Activated CD4-positive, alpha-beta T cell treated with anti-CD3 and anti-CD28 coated beads, Interleukin-2, amount 10 ng/mL, durations not matched to agents 7 days and 5 days (primary cell): ENCODE data around the gene RNF215. TPM values are rescaled to one million over a fixed set of nuclear protein-coding genes. Genes with fewer than 3 reads are reported as not detected.

Source experiments
- CTCF ChIA-PET: fragments of 350-600 bp; sonication (Branson Sonifier 250); formaldehyde crosslinking; loops from one replicate; lab custom pipeline; 2021; ENCODE audit warnings: antibody characterized with exemption; lab: Charles Lee
- POLR2A ChIA-PET: fragments of 350-600 bp; sonication (Branson Sonifier 250); formaldehyde crosslinking; loops from one replicate; lab custom pipeline; 2021; ENCODE audit warnings: antibody characterized with exemption; lab: Charles Lee
- DNase-seq: peaks from one replicate; pipeline ENCODE4 v3.0.0-alpha.2; 2020
- H3K27ac Mint-ChIP-seq: one replicate; pipeline ENCODE4 v1.8.0; 2021; ENCODE audit warnings: mild to moderate bottlenecking, moderate library complexity, mixed read lengths
- H3K27me3 Mint-ChIP-seq: one replicate; pipeline ENCODE4 v1.8.0; 2021; ENCODE audit warnings: mixed read lengths
- H3K36me3 Mint-ChIP-seq: one replicate; pipeline ENCODE4 v1.8.0; 2021; ENCODE audit warnings: low read depth, mixed read lengths
- H3K4me1 Mint-ChIP-seq: one replicate; pipeline ENCODE4 v1.8.0; 2021; ENCODE audit warnings: mixed read lengths
- H3K4me3 Mint-ChIP-seq: one replicate; pipeline ENCODE4 v1.8.0; 2021; ENCODE audit warnings: mild to moderate bottlenecking, moderate library complexity, mixed read lengths
- H3K9me3 Mint-ChIP-seq: one replicate; pipeline ENCODE4 v1.8.0; 2021; ENCODE audit warnings: mixed read lengths
- total RNA-seq, 2 experiments: library from RNA; stranded (reverse); gene quantifications; one replicate each; pipeline ENCODE4 v1.2.3, GENCODE V29; 2021

RNF215 gene
- 1 to 10 TPM; 9.8 to 9.9 TPM for total RNA-seq

GRCh38 chr22:30386960-30387827 lies at the start of gene RNF215:
Gene RNF215 (minus strand): TSS chr22:30387411. CDS start chr22:30387313, 98 bp downstream.
- CTCF ChIA-PET: interaction anchor here (0.6 to 8.3 kb wide), 34 partner anchors 10 to 711 kb away, joined by 3 to 71 read pairs (median 4); partner anchors contain the start of genes CASTOR1, CCDC157, MTFP1 and SEC14L2
- H3K27me3 Mint-ChIP-seq: no peaks in the 10 kb centered on the region
- H3K4me3 Mint-ChIP-seq: peak within 1 kb of the TSS; percentile 77
- peaks cover 29% of the 10 kb centered on the region for H3K4me1 Mint-ChIP-seq
- H3K9me3 Mint-ChIP-seq: no peaks in the 10 kb centered on the region
- POLR2A ChIA-PET: interaction anchor here (0.6 kb wide), 3 partner anchors 16 to 124 kb away, joined by 3 read pairs; no protein-coding TSS in a partner anchor
- H3K27ac Mint-ChIP-seq: peak within 1 kb of the TSS; percentile 88
- H3K36me3 Mint-ChIP-seq: no peaks in the 10 kb centered on the region
- DNase-seq: peak; percentile 75

GRCh38 chr22:30436196-30436595 lies 49.0 kb upstream of the RNF215 start:
- peak overlapping the region; percentile 69 for H3K4me3 Mint-ChIP-seq
- H3K27me3 Mint-ChIP-seq: peaks cover 13% of the 10 kb centered on the region
- POLR2A ChIA-PET: no interaction called here
- H3K36me3 Mint-ChIP-seq: peaks cover 15% of the 10 kb centered on the region
- no peak for DNase-seq
- peaks cover 25% of the 10 kb centered on the region for H3K4me1 Mint-ChIP-seq
- CTCF ChIA-PET: interaction anchor here (0.5 to 11.3 kb wide), 6 partner anchors 9 to 210 kb away, joined by 3 to 91 read pairs (median 6); partner anchors contain the start of genes MTFP1 and SEC14L2
- peaks cover 7% of the 10 kb centered on the region for H3K9me3 Mint-ChIP-seq
- peak overlapping the region; percentile 96 for H3K27ac Mint-ChIP-seq

- Mint-ChIP-seq H3K9me3 (peaks cover 5% of the 10 kb centered on the region), H3K4me1 (peaks cover 23% of the 10 kb centered on the region), H3K27me3 (peaks cover 10% of the 10 kb centered on the region), H3K27ac (peak overlapping the region; percentile 96), H3K4me3 (peak overlapping the region; percentile 69), H3K36me3 (peaks cover 15% of the 10 kb centered on the region)
- ChIA-PET CTCF (interaction anchor here (0.6 to 11.3 kb wide), 7 partner anchors 10 to 148 kb away, joined by 3 to 91 read pairs (median 9); partner anchors contain the start of genes MTFP1 and SEC14L2), POLR2A (no interaction called here)
- DNase-seq: peak; percentile 82
These were observed 48.5 kb upstream of the RNF215 start for GRCh38 chr22:30435674-30436126.

DNA sequence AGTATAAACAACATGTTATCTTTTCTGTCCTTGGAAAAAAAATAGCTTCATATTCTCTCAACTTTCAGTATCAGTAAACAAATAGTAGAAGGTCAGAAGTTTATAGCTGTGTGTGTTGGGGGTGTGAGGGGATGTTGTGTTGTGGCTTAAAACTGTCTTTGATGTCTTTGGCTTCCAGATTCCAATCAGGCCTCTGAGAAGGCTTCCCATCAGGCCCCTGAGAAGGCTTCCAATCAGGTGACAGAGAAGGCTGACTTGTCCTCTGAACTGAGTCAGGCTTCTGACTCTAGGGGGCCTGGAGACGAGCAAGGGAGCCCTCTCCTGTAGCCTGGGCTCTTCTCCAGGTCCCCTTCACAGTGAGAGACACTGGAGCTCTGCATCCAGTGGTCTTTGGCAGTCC lies 47.6 kb upstream of the RNF215 start:
- Mint-ChIP-seq H3K4me3 (no peak overlapping the region), H3K27ac (peak overlapping the region; percentile 96), H3K9me3 (peaks cover 5% of the 10 kb centered on the region), H3K27me3 (peaks cover 5% of the 10 kb centered on the region), H3K36me3 (peaks cover 18% of the 10 kb centered on the region), H3K4me1 (peaks cover 23% of the 10 kb centered on the region)
- ChIA-PET CTCF (interaction anchor here (0.6 to 11.3 kb wide), 4 partner anchors 10 to 147 kb away, joined by 5 to 91 read pairs (median 9); partner anchors contain the start of genes MTFP1 and SEC14L2), POLR2A (no interaction called here)
- DNase-seq: no peak

GRCh38 chr22:30433773-30434172 lies 46.6 kb upstream of the RNF215 start:
- H3K27me3 Mint-ChIP-seq: peaks cover 4% of the 10 kb centered on the region
- no peak overlapping the region for H3K4me3 Mint-ChIP-seq
- ChIA-PET CTCF (interaction anchor here (1.7 to 11.3 kb wide), 4 partner anchors 9 to 146 kb away, joined by 4 to 91 read pairs (median 9); partner anchors contain the start of genes MTFP1 and SEC14L2), POLR2A (no interaction called here)
- peaks cover 5% of the 10 kb centered on the region for H3K9me3 Mint-ChIP-seq
- H3K36me3 Mint-ChIP-seq: peaks cover 22% of the 10 kb centered on the region
- peaks cover 23% of the 10 kb centered on the region for H3K4me1 Mint-ChIP-seq
- no peak for DNase-seq
- no peak overlapping the region for H3K27ac Mint-ChIP-seq

GRCh38 chr22:30433227-30433626 lies 46.0 kb upstream of the RNF215 start:
- H3K27ac Mint-ChIP-seq: no peak overlapping the region
- DNase-seq: no peak
- peaks cover 23% of the 10 kb centered on the region for H3K4me1 Mint-ChIP-seq
- H3K36me3 Mint-ChIP-seq: peaks cover 27% of the 10 kb centered on the region
- ChIA-PET CTCF (interaction anchor here (1.7 to 11.3 kb wide), 4 partner anchors 8 to 145 kb away, joined by 4 to 91 read pairs (median 9); partner anchors contain the start of genes MTFP1 and SEC14L2), POLR2A (no interaction called here)
- H3K4me3 Mint-ChIP-seq: no peak overlapping the region
- peaks cover 2% of the 10 kb centered on the region for H3K27me3 Mint-ChIP-seq
- peaks cover 5% of the 10 kb centered on the region for H3K9me3 Mint-ChIP-seq

DNA sequence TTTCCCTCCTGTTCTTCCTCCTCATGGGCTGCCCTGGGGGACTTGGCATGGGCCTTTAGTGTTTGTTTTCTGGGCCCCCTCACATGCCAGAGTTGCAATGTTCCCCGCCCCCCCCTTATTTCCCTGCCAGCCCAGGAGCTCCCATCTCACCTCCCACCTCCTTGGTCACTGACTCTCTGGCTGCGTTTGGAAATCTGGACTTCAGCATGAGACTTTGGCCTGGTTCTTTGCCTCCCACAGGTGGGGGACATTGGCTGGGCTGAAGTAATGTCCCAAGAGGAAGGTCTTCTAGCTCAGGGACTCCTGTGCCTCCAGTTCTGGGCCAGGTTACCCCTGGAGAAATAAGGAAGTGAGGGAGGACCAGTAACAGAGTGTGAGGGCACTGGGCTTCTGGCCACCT lies 45.3 kb upstream of the RNF215 start:
- POLR2A ChIA-PET: no interaction called here
- Mint-ChIP-seq H3K27me3 (peaks cover 2% of the 10 kb centered on the region), H3K9me3 (peaks cover 5% of the 10 kb centered on the region), H3K27ac (no peak overlapping the region), H3K36me3 (peaks cover 32% of the 10 kb centered on the region), H3K4me1 (peaks cover 24% of the 10 kb centered on the region), H3K4me3 (no peak overlapping the region)
- DNase-seq: no peak
- CTCF ChIA-PET: interaction anchor here (1.8 to 11.3 kb wide), 3 partner anchors 8 to 144 kb away, joined by 4 to 91 read pairs (median 12); partner anchors contain the start of gene MTFP1

DNA sequence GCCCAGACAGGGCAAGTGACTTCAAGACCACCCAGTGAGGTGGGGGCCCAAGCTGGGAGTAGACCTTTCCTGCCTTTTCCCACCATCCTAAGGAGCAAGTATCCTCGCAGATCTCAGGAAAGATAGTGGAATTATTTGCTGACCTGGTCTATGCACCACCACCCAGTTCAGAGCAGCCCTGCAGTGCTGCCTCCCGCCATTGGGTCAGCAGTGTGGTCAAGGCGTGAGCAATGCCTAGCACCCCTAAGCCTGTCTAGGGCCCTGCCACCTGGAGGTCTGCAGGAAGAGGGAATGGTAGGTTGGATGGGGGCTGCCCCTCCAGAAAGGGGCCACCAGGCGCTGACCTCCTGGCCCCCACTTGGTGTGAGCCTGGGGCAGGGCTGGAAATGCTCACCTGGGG lies 44.9 kb upstream of the RNF215 start:
- Mint-ChIP-seq H3K4me3 (no peak overlapping the region), H3K9me3 (peaks cover 5% of the 10 kb centered on the region), H3K27me3 (peaks cover 2% of the 10 kb centered on the region), H3K27ac (no peak overlapping the region), H3K4me1 (peaks cover 29% of the 10 kb centered on the region), H3K36me3 (peaks cover 36% of the 10 kb centered on the region)
- ChIA-PET POLR2A (no interaction called here), CTCF (interaction anchor here (1.8 to 11.3 kb wide), 3 partner anchors 7 to 13 kb away, joined by 4 to 91 read pairs (median 5); partner anchors contain the start of gene MTFP1)
- DNase-seq: no peak

DNA sequence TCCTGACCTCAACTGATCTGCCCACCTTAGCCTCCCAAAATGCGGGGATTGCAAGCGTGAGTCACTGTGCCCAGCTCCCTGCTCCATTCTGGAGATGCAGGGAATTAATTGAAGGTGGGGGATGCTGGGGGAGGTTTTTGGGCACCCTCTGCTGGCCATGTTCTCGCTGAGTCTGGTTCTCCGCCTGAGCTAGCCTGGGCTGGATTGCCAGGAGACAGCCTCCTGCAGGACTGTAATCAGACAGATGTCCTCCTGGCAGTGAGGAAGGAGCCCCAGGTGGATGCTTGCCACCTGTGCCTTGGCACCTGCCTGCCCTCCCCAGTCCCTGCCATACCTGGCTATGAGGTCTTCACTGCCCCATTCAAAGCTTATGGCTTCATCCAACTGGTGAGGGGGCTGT lies 43.7 kb upstream of the RNF215 start:
- Mint-ChIP-seq H3K4me1 (peaks cover 37% of the 10 kb centered on the region), H3K4me3 (no peak overlapping the region), H3K9me3 (peaks cover 5% of the 10 kb centered on the region), H3K27me3 (no peaks in the 10 kb centered on the region), H3K27ac (no peak overlapping the region), H3K36me3 (peaks cover 42% of the 10 kb centered on the region)
- ChIA-PET POLR2A (interaction anchor here (0.5 kb wide), 1 partner anchor 599 kb away, joined by 3 read pairs; no protein-coding TSS in a partner anchor), CTCF (interaction anchor here (1.2 to 11.3 kb wide), 5 partner anchors 6 to 143 kb away, joined by 4 to 91 read pairs (median 5); partner anchors contain the start of genes MTFP1 and RNF215)
- DNase-seq: no peak

DNA sequence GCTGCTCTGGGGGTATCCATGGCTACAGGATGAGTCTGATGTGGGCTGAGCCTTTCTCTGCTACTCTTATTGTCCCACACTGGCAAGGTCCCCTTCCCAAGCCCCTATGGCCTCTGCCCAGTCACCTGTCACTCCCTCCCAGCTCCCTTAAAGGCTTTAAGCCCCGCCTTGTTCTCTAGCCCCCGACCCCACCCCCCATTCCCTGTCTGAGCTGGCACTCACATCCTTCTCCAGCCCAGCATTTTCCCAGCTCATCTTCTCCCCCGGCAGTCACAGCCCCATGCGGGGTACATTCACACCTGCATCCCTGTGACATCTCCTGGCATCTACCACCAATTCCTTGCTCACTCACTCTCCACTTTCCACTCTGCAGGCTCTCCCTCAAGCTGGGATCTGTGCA lies 42.7 kb upstream of the RNF215 start:
- DNase-seq: no peak
- no peak overlapping the region for H3K27ac Mint-ChIP-seq
- H3K4me1 Mint-ChIP-seq: peaks cover 33% of the 10 kb centered on the region
- no peaks in the 10 kb centered on the region for H3K9me3 Mint-ChIP-seq
- H3K36me3 Mint-ChIP-seq: peaks cover 33% of the 10 kb centered on the region
- ChIA-PET POLR2A (no interaction called here), CTCF (interaction anchor here (0.6 to 2.7 kb wide), 5 partner anchors 38 to 1551 kb away, joined by 3 to 11 read pairs (median 4); partner anchors contain the start of gene RNF215)
- no peaks in the 10 kb centered on the region for H3K27me3 Mint-ChIP-seq
- no peak overlapping the region for H3K4me3 Mint-ChIP-seq

DNA sequence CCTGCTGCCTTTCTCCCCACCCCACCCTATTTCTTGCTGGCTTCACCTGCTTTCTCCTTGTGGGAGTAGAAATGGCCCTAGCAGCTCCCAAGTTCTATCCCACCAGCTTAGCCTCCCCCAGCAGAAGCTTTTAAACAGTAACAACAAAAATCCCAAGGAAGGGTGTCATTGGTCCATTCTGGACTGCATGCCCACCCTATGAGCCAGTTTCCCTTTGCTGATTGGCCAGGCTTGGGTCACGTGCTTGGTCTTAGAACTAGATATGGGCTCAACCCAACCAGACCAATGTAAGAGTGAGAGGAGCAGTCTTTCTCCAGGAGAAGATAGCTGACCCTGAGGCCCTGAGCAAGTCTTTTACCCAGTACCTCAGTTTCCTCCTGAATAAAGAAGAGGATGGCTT lies 40.7 kb upstream of the RNF215 start:
- Mint-ChIP-seq H3K27me3 (no peaks in the 10 kb centered on the region), H3K36me3 (peaks cover 30% of the 10 kb centered on the region), H3K4me1 (peaks cover 34% of the 10 kb centered on the region), H3K9me3 (no peaks in the 10 kb centered on the region), H3K27ac (no peak overlapping the region), H3K4me3 (no peak overlapping the region)
- DNase-seq: no peak
- CTCF ChIA-PET: interaction anchor here (1.5 to 7.4 kb wide), 4 partner anchors 8 to 48 kb away, joined by 5 to 91 read pairs (median 6); no protein-coding TSS in a partner anchor
- POLR2A ChIA-PET: no interaction called here
